Trophoblast cell (in vitro differentiated cells and primary cell): ENCODE results near the gene FER.
A peak's percentile ranks its signal among the peaks of the same experiment; 100 is the strongest.

Experiments used
- DNase-seq, 2 donors: peaks; one replicate each; pipeline ENCODE4 v3.0.0-alpha.2; 2016
- H2AFZ ChIP-seq: 2 replicates; pipeline ENCODE4 v1.6.1; 2013; ENCODE audit warnings: low read length, moderate library complexity, mild to moderate bottlenecking; ENCODE audit not compliant: insufficient read depth, poor library complexity
- H2AK5ac ChIP-seq: 2 replicates; pipeline ENCODE4 v1.6.1; 2013; ENCODE audit warnings: mild to moderate bottlenecking, low read length
- H2BK120ac ChIP-seq: 2 replicates; pipeline ENCODE4 v1.6.1; 2013; ENCODE audit warnings: low read length, mild to moderate bottlenecking, moderate library complexity; ENCODE audit not compliant: insufficient read depth, poor library complexity
- H2BK12ac ChIP-seq: 2 replicates; pipeline ENCODE4 v1.6.1; 2013; ENCODE audit warnings: mild to moderate bottlenecking, low read length, moderate library complexity
- H2BK5ac ChIP-seq: 2 replicates; pipeline ENCODE4 v1.6.1; 2013; ENCODE audit warnings: low read length, low read depth, moderate library complexity, mild to moderate bottlenecking; ENCODE audit not compliant: poor library complexity
- H3K14ac ChIP-seq: 2 replicates; pipeline ENCODE4 v1.6.1; 2013; ENCODE audit warnings: mild to moderate bottlenecking, low read length
- H3K18ac ChIP-seq: 2 replicates; pipeline ENCODE4 v1.6.1; 2013; ENCODE audit warnings: mild to moderate bottlenecking, low read length
- H3K23ac ChIP-seq: 2 replicates; pipeline ENCODE4 v1.6.1; 2013; ENCODE audit warnings: low read length
- H3K27ac ChIP-seq: 2 replicates; pipeline ENCODE4 v1.5.1; 2013; ENCODE audit warnings: low read depth, mild to moderate bottlenecking, inconsistent platforms, low read length, moderate library complexity
- H3K27me3 ChIP-seq: 2 replicates; pipeline ENCODE4 v1.6.1; 2013; ENCODE audit warnings: inconsistent platforms, mild to moderate bottlenecking, low read length, moderate library complexity; ENCODE audit not compliant: insufficient read depth
- H3K36me3 ChIP-seq, 2 experiments: 1 replicate in 1 of 2; 2 replicates in 1 of 2; pipeline ENCODE4 v1.6.1; 2013; ENCODE audit warnings: low read length in 2 of 2, mild to moderate bottlenecking in 2 of 2, moderate library complexity in 1 of 2; ENCODE audit not compliant: insufficient read depth in 2 of 2, control insufficient read depth in 1 of 2
- H3K4ac ChIP-seq: 2 replicates; pipeline ENCODE4 v1.6.1; 2013; ENCODE audit warnings: low read depth, mild to moderate bottlenecking, low read length, moderate library complexity
- H3K4me1 ChIP-seq, 2 experiments: 1 replicate in 1 of 2; 2 replicates in 1 of 2; pipeline ENCODE4 v1.6.1; 2013; ENCODE audit warnings: low read length in 2 of 2, mild to moderate bottlenecking in 2 of 2, moderate library complexity in 1 of 2; ENCODE audit not compliant: insufficient read depth in 2 of 2, control insufficient read depth in 1 of 2
- H3K4me2 ChIP-seq: 2 replicates; pipeline ENCODE4 v1.6.1; 2013; ENCODE audit warnings: inconsistent platforms, mild to moderate bottlenecking, low read length, moderate library complexity
- H3K4me3 ChIP-seq: 2 replicates; pipeline ENCODE4 v1.5.1; 2013; ENCODE audit warnings: mild to moderate bottlenecking, low read depth, low read length, inconsistent platforms
- H3K79me1 ChIP-seq: one replicate; pipeline ENCODE4 v1.6.1; 2013; ENCODE audit warnings: low read length
- H3K79me2 ChIP-seq: 2 replicates; pipeline ENCODE4 v1.6.1; 2013; ENCODE audit warnings: low read length, mild to moderate bottlenecking; ENCODE audit not compliant: control insufficient read depth, insufficient read depth, poor library complexity
- H3K9ac ChIP-seq: 2 replicates; pipeline ENCODE4 v1.6.1; 2013; ENCODE audit warnings: mild to moderate bottlenecking, low read length
- H3K9me3 ChIP-seq: 2 replicates; pipeline ENCODE4 v1.6.1; 2013; ENCODE audit warnings: low read depth, mild to moderate bottlenecking, control low read depth, inconsistent platforms, low read length; ENCODE audit not compliant: insufficient read depth
- H4K12ac ChIP-seq: 2 replicates; pipeline ENCODE4 v1.6.1; 2013; ENCODE audit warnings: low read depth, mild to moderate bottlenecking, low read length, moderate library complexity
- H4K8ac ChIP-seq: 2 replicates; pipeline ENCODE4 v1.6.1; 2013; ENCODE audit warnings: low read depth, mild to moderate bottlenecking, low read length, moderate library complexity
- H4K91ac ChIP-seq: one replicate; pipeline ENCODE4 v1.6.1; 2013; ENCODE audit warnings: low read depth, mild to moderate bottlenecking, low read length, moderate library complexity
- WGBS: extraction: QIAGEN DNeasy Blood & Tissue Kit; methylation state at CpG from one replicate; pipeline ENCODE4 v1.1.7; 2013; ENCODE audit warnings: missing lambda C conversion rate; ENCODE audit not compliant: insufficient read length, insufficient coverage; ENCODE audit errors: extremely low coverage; 5-methylcytosine and 5-hydroxymethylcytosine counted together

The FER gene

GRCh38 chr5:109218818-109219217 lies 471.1 kb downstream of the FER start:
- no peak overlapping the region for H3K27ac ChIP-seq
- no peaks in the 10 kb centered on the region for H3K79me2 ChIP-seq
- H3K18ac ChIP-seq: no peak overlapping the region
- H3K23ac ChIP-seq: no peak overlapping the region
- no peak overlapping the region for H3K4me3 ChIP-seq
- no peak overlapping the region for H4K8ac ChIP-seq
- no peak overlapping the region for H3K4ac ChIP-seq
- no peak overlapping the region for H3K4me2 ChIP-seq
- no peak overlapping the region for H2BK12ac ChIP-seq
- DNase-seq: no peak
- no peaks in the 10 kb centered on the region for H3K27me3 ChIP-seq
- H2BK120ac ChIP-seq: no peak overlapping the region
- H2AK5ac ChIP-seq: no peak overlapping the region
- no peak overlapping the region for H2BK5ac ChIP-seq
- no peak overlapping the region for H3K14ac ChIP-seq
- no peak overlapping the region for H4K12ac ChIP-seq
- H3K9ac ChIP-seq: no peak overlapping the region
- no peak overlapping the region for H2AFZ ChIP-seq
- no peak overlapping the region for H4K91ac ChIP-seq
- H3K36me3 ChIP-seq: no peaks in the 10 kb centered on the region
- no peaks in the 10 kb centered on the region for H3K4me1 ChIP-seq
- WGBS: no CpG with 5 or more reads among the region's 4 CpGs
- peaks cover 8% of the 10 kb centered on the region for H3K9me3 ChIP-seq
- H3K79me1 ChIP-seq: no peaks in the 10 kb centered on the region

- H3K18ac ChIP-seq: no peak overlapping the region
- no peak overlapping the region for H2BK12ac ChIP-seq
- H3K4me2 ChIP-seq: no peak overlapping the region
- H3K14ac ChIP-seq: no peak overlapping the region
- H4K8ac ChIP-seq: no peak overlapping the region
- H3K79me2 ChIP-seq: no peaks in the 10 kb centered on the region
- no peaks in the 10 kb centered on the region for H3K27me3 ChIP-seq
- no peak overlapping the region for H4K91ac ChIP-seq
- H3K4me3 ChIP-seq: no peak overlapping the region
- H2BK120ac ChIP-seq: no peak overlapping the region
- no peak overlapping the region for H2AFZ ChIP-seq
- no peaks in the 10 kb centered on the region for H3K4me1 ChIP-seq
- no peak overlapping the region for H2BK5ac ChIP-seq
- no peak overlapping the region for H2AK5ac ChIP-seq
- no peak overlapping the region for H4K12ac ChIP-seq
- peak; percentile 30 to 61 for DNase-seq
- no peak overlapping the region for H3K9ac ChIP-seq
- no peak overlapping the region for H3K27ac ChIP-seq
- no peak overlapping the region for H3K23ac ChIP-seq
- H3K79me1 ChIP-seq: no peaks in the 10 kb centered on the region
- no CpG with 5 or more reads among the region's 9 CpGs for WGBS
- peaks cover 4% of the 10 kb centered on the region for H3K9me3 ChIP-seq
- no peak overlapping the region for H3K4ac ChIP-seq
- no peaks in the 10 kb centered on the region for H3K36me3 ChIP-seq
Observed at GRCh38 chr5:109223531-109223930, 475.8 kb downstream of the FER start.

GRCh38 chr5:109224276-109224882 lies 476.7 kb downstream of the FER start:
- no peak overlapping the region for H3K18ac ChIP-seq
- no peak overlapping the region for H3K23ac ChIP-seq
- H3K4ac ChIP-seq: no peak overlapping the region
- no peaks in the 10 kb centered on the region for H3K27me3 ChIP-seq
- H2BK5ac ChIP-seq: no peak overlapping the region
- H3K36me3 ChIP-seq: no peaks in the 10 kb centered on the region
- H3K27ac ChIP-seq: no peak overlapping the region
- no peak overlapping the region for H3K9ac ChIP-seq
- WGBS: no CpG with 5 or more reads among the region's 4 CpGs
- H3K4me1 ChIP-seq: no peaks in the 10 kb centered on the region
- H4K12ac ChIP-seq: no peak overlapping the region
- DNase-seq: no peak
- no peak overlapping the region for H2BK12ac ChIP-seq
- H2AFZ ChIP-seq: no peak overlapping the region
- no peak overlapping the region for H4K91ac ChIP-seq
- H2AK5ac ChIP-seq: no peak overlapping the region
- no peak overlapping the region for H3K4me3 ChIP-seq
- no peaks in the 10 kb centered on the region for H3K79me2 ChIP-seq
- H3K9me3 ChIP-seq: peaks cover 3% of the 10 kb centered on the region
- H3K4me2 ChIP-seq: no peak overlapping the region
- H3K79me1 ChIP-seq: no peaks in the 10 kb centered on the region
- no peak overlapping the region for H4K8ac ChIP-seq
- H3K14ac ChIP-seq: no peak overlapping the region
- H2BK120ac ChIP-seq: no peak overlapping the region

GRCh38 chr5:109225716-109226625 lies 478.3 kb downstream of the FER start:
- H3K4me3 ChIP-seq: no peak overlapping the region
- H3K18ac ChIP-seq: no peak overlapping the region
- H3K4me2 ChIP-seq: no peak overlapping the region
- no peak overlapping the region for H2BK5ac ChIP-seq
- no peaks in the 10 kb centered on the region for H3K27me3 ChIP-seq
- no peaks in the 10 kb centered on the region for H3K79me2 ChIP-seq
- WGBS: no CpG with 5 or more reads among the region's 11 CpGs
- no peak overlapping the region for H2AK5ac ChIP-seq
- H2BK120ac ChIP-seq: no peak overlapping the region
- no peak overlapping the region for H3K27ac ChIP-seq
- no peak overlapping the region for H2BK12ac ChIP-seq
- H3K79me1 ChIP-seq: no peaks in the 10 kb centered on the region
- H4K91ac ChIP-seq: no peak overlapping the region
- no peaks in the 10 kb centered on the region for H3K4me1 ChIP-seq
- no peak overlapping the region for H3K9ac ChIP-seq
- DNase-seq: no peak
- H4K8ac ChIP-seq: no peak overlapping the region
- no peak overlapping the region for H3K4ac ChIP-seq
- no peak overlapping the region for H3K14ac ChIP-seq
- H4K12ac ChIP-seq: no peak overlapping the region
- no peak overlapping the region for H3K23ac ChIP-seq
- no peak overlapping the region for H2AFZ ChIP-seq
- H3K9me3 ChIP-seq: peaks cover 2% of the 10 kb centered on the region
- no peaks in the 10 kb centered on the region for H3K36me3 ChIP-seq
